Mucosa of stomach (tissue), 1 donor: ENCODE data around the gene PKP4.

Source experiments
- H3K27me3 ChIP-seq: one replicate; pipeline ENCODE4 v1.7.0; 2013; ENCODE audit warnings: mild to moderate bottlenecking, low read length; ENCODE audit not compliant: control insufficient read depth, insufficient read depth
- H3K36me3 ChIP-seq: one replicate; pipeline ENCODE4 v1.7.0; 2013; ENCODE audit warnings: low read length; ENCODE audit not compliant: control insufficient read depth, insufficient read depth
- H3K4me1 ChIP-seq: one replicate; pipeline ENCODE4 v1.7.0; 2013; ENCODE audit warnings: mild to moderate bottlenecking, low read length; ENCODE audit not compliant: control insufficient read depth, insufficient read depth
- H3K4me3 ChIP-seq: one replicate; pipeline ENCODE4 v1.7.0; 2013; ENCODE audit warnings: low read length
- H3K9ac ChIP-seq: one replicate; pipeline ENCODE4 v1.7.0; 2013; ENCODE audit warnings: mild to moderate bottlenecking, low read length, moderate library complexity
- H3K9me3 ChIP-seq: one replicate; pipeline ENCODE4 v1.7.0; 2013; ENCODE audit warnings: mild to moderate bottlenecking, low read length, moderate library complexity; ENCODE audit not compliant: control insufficient read depth
- donor health status: Pancreatic carcinoma.

Gene PKP4

GRCh38 chr2:158722266-158723105, 265.7 kb downstream of the PKP4 start:
- Histone ChIP-seq H3K4me1 (peaks cover 32% of the 10 kb centered on the region), H3K27me3 (peaks cover 19% of the 10 kb centered on the region), H3K9me3 (no peaks in the 10 kb centered on the region), H3K9ac (no peak overlapping the region), H3K4me3 (no peak overlapping the region), H3K36me3 (no peaks in the 10 kb centered on the region)

- peaks cover 32% of the 10 kb centered on the region for H3K4me1 ChIP-seq
- no peak overlapping the region for H3K4me3 ChIP-seq
- H3K9ac ChIP-seq = no peak overlapping the region
- no peaks in the 10 kb centered on the region for H3K36me3 ChIP-seq
- no peaks in the 10 kb centered on the region for H3K9me3 ChIP-seq
- H3K27me3 ChIP-seq = peaks cover 12% of the 10 kb centered on the region
Observed at GRCh38 chr2:158723181-158723838, 266.6 kb downstream of the PKP4 start.

GRCh38 chr2:158723921-158724802, 267.4 kb downstream of the PKP4 start:
- Histone ChIP-seq H3K9me3 (no peaks in the 10 kb centered on the region), H3K36me3 (no peaks in the 10 kb centered on the region), H3K4me1 (peaks cover 32% of the 10 kb centered on the region), H3K9ac (no peak overlapping the region), H3K4me3 (no peak overlapping the region), H3K27me3 (peaks cover 10% of the 10 kb centered on the region)

- Histone ChIP-seq H3K9me3 (no peaks in the 10 kb centered on the region), H3K4me3 (no peak overlapping the region), H3K27me3 (peaks cover 10% of the 10 kb centered on the region), H3K9ac (no peak overlapping the region), H3K4me1 (peaks cover 32% of the 10 kb centered on the region), H3K36me3 (no peaks in the 10 kb centered on the region)
Observed at GRCh38 chr2:158724803-158725381, 268.1 kb downstream of the PKP4 start.

- Histone ChIP-seq H3K9ac (no peak overlapping the region), H3K9me3 (no peaks in the 10 kb centered on the region), H3K36me3 (no peaks in the 10 kb centered on the region), H3K4me1 (peaks cover 32% of the 10 kb centered on the region), H3K27me3 (peaks cover 4% of the 10 kb centered on the region), H3K4me3 (no peak overlapping the region)
Observed at GRCh38 chr2:158725441-158725891, 268.7 kb downstream of the PKP4 start.

GRCh38 chr2:158726911-158727592, 270.3 kb downstream of the PKP4 start:
- Histone ChIP-seq H3K9ac (no peak overlapping the region), H3K27me3 (peaks cover 1% of the 10 kb centered on the region), H3K9me3 (no peaks in the 10 kb centered on the region), H3K4me1 (peaks cover 32% of the 10 kb centered on the region), H3K36me3 (no peaks in the 10 kb centered on the region), H3K4me3 (no peak overlapping the region)

- H3K4me1 ChIP-seq = peaks cover 24% of the 10 kb centered on the region
- H3K9ac ChIP-seq = no peak overlapping the region
- H3K4me3 ChIP-seq = no peak overlapping the region
- H3K9me3 ChIP-seq = no peaks in the 10 kb centered on the region
- peaks cover 5% of the 10 kb centered on the region for H3K27me3 ChIP-seq
- no peaks in the 10 kb centered on the region for H3K36me3 ChIP-seq
Observed at GRCh38 chr2:158728422-158728821, 271.7 kb downstream of the PKP4 start.

- H3K9me3 ChIP-seq = no peaks in the 10 kb centered on the region
- peaks cover 5% of the 10 kb centered on the region for H3K27me3 ChIP-seq
- no peak overlapping the region for H3K4me3 ChIP-seq
- H3K4me1 ChIP-seq = peaks cover 15% of the 10 kb centered on the region
- no peaks in the 10 kb centered on the region for H3K36me3 ChIP-seq
- no peak overlapping the region for H3K9ac ChIP-seq
Observed at GRCh38 chr2:158729451-158729850, 272.7 kb downstream of the PKP4 start.

- peaks cover 9% of the 10 kb centered on the region for H3K4me1 ChIP-seq
- peaks cover 11% of the 10 kb centered on the region for H3K27me3 ChIP-seq
- H3K36me3 ChIP-seq = no peaks in the 10 kb centered on the region
- no peaks in the 10 kb centered on the region for H3K9me3 ChIP-seq
- no peak overlapping the region for H3K9ac ChIP-seq
- no peak overlapping the region for H3K4me3 ChIP-seq
Observed at GRCh38 chr2:158729873-158730620, 273.3 kb downstream of the PKP4 start.

- Histone ChIP-seq H3K4me3 (no peak overlapping the region), H3K9ac (no peak overlapping the region), H3K9me3 (no peaks in the 10 kb centered on the region), H3K27me3 (peaks cover 11% of the 10 kb centered on the region), H3K36me3 (no peaks in the 10 kb centered on the region), H3K4me1 (peaks cover 3% of the 10 kb centered on the region)
Observed at GRCh38 chr2:158730621-158731140, 273.9 kb downstream of the PKP4 start.
